Liver (tissue), 9 donors: ENCODE measurements around the gene HCK. TPM values are rescaled to one million over a fixed set of nuclear protein-coding genes. Genes with fewer than 3 reads are reported as not detected.

Experiments
- DNase-seq: peaks from one replicate; pipeline ENCODE4 v3.0.0-alpha.2; 2017; ENCODE audit warnings: low spot score
- H3K27ac ChIP-seq, 2 donors: one replicate each; pipeline ENCODE4 v1.7.0; 2013; ENCODE audit warnings: inconsistent platforms in 2 of 2, low read length in 2 of 2, control low read depth in 1 of 2, low read depth in 1 of 2, mild to moderate bottlenecking in 1 of 2
- H3K27me3 ChIP-seq, 4 donors: one replicate each; pipeline versions ENCODE4 v1.6.1 to v1.7.0; 2013; ENCODE audit warnings: low read length in 3 of 4, inconsistent platforms in 1 of 4, mild to moderate bottlenecking in 1 of 4, moderate library complexity in 1 of 4; ENCODE audit not compliant: control insufficient read depth in 4 of 4, insufficient read depth in 4 of 4
- H3K36me3 ChIP-seq, 4 donors: one replicate each; pipeline versions ENCODE4 v1.6.1 to v1.7.0; 2013; ENCODE audit warnings: low read length in 3 of 4, mild to moderate bottlenecking in 3 of 4, low read depth in 1 of 4, moderate library complexity in 1 of 4; ENCODE audit not compliant: control insufficient read depth in 4 of 4, insufficient read depth in 3 of 4
- H3K4me1 ChIP-seq, 4 donors: one replicate each; pipeline versions ENCODE4 v1.6.1 to v1.7.0; 2013; ENCODE audit warnings: low read length in 3 of 4, mild to moderate bottlenecking in 3 of 4, moderate library complexity in 1 of 4; ENCODE audit not compliant: control insufficient read depth in 4 of 4, insufficient read depth in 4 of 4
- H3K4me3 ChIP-seq, 3 donors: one replicate each; pipeline versions ENCODE4 v1.6.1 to v1.7.0; 2013; ENCODE audit warnings: low read length in 3 of 3, control low read depth in 1 of 3, low read depth in 1 of 3, mild to moderate bottlenecking in 1 of 3
- H3K9ac ChIP-seq, 2 donors: one replicate each; pipeline ENCODE4 v1.7.0; 2013; ENCODE audit warnings: low read length in 2 of 2, mild to moderate bottlenecking in 2 of 2, moderate library complexity in 2 of 2, control low read depth in 1 of 2, low read depth in 1 of 2
- H3K9me3 ChIP-seq, 4 donors: one replicate each; pipeline versions ENCODE4 v1.6.1 to v1.7.0; 2013; ENCODE audit warnings: low read length in 3 of 4; ENCODE audit not compliant: control insufficient read depth in 4 of 4
- GABPA ChIP-seq, 2 donors: IDR thresholded peaks in 1 of 2; conservative IDR thresholded peaks in 1 of 2; 2 replicates each; pipeline ENCODE4 v1.6.1; 2016; ENCODE audit warnings: antibody characterized with exemption in 2 of 2, mild to moderate bottlenecking in 1 of 2, moderate library complexity in 1 of 2
- JUND ChIP-seq, 2 donors: IDR thresholded peaks; 2 replicates each; pipeline ENCODE4 v1.6.1; 2016; ENCODE audit warnings: antibody characterized with exemption in 2 of 2
- TAF1 ChIP-seq: conservative IDR thresholded peaks from 2 replicates; pipeline ENCODE4 v1.6.1; 2016; ENCODE audit warnings: antibody characterized with exemption, mild to moderate bottlenecking
- WGBS: extraction: QIAGEN DNeasy Blood & Tissue Kit; methylation state at CpG from one replicate; pipeline ENCODE4 v1.1.7; 2013; 5-methylcytosine and 5-hydroxymethylcytosine counted together
- polyA plus RNA-seq, 2 donors: library from polyadenylated mRNA; stranded (reverse) in 1 of 2; unstranded in 1 of 2; fragments of 200-250 nt in 1 of 2; fragments of >200 nt in 1 of 2; fragmentation: Nextera tagmentation in 1 of 2; extraction: Ambion mirVana in 1 of 2; gene quantifications; one replicate each; pipeline versions ENCODE4 v1.2.1 to v1.2.3, GENCODE V29; 2013 to 2015
- total RNA-seq, 2 donors: library from RNA; depleted of rRNA; stranded (reverse); fragments of >200 nt; gene quantifications; one replicate each; pipeline ENCODE4 v1.2.3, GENCODE V29; 2014
- TF ChIP-seq, protein P1 (sequence below): IDR thresholded peaks from 2 replicates; pipeline ENCODE4 v1.6.1; 2016; ENCODE audit warnings: antibody characterized with exemption, mild to moderate bottlenecking
- TF ChIP-seq, protein P2 (sequence below): IDR thresholded peaks from 2 replicates; pipeline ENCODE4 v1.6.1; 2016; ENCODE audit warnings: antibody characterized with exemption
- TF ChIP-seq, protein P3 (sequence below): IDR thresholded peaks from 2 replicates; pipeline ENCODE4 v1.6.1; 2016; ENCODE audit warnings: antibody characterized with exemption
- TF ChIP-seq, protein P4 (sequence below): fragments of 150-350 bp; IDR thresholded peaks from 2 replicates; pipeline ENCODE4 v1.5.1; 2017; ENCODE audit warnings: improper control_type of control experiment, low read depth, low read length; ENCODE audit not compliant: missing input control
- donor health status: healthy.
- donor health status: healthy.
- donor health status: healthy.
- donor health status: healthy.
- donor health status: healthy.

The HCK gene
- total and polyA plus RNA-seq, 4 donors = 1.8 to 20.6 (median 10.2) TPM

DNA sequence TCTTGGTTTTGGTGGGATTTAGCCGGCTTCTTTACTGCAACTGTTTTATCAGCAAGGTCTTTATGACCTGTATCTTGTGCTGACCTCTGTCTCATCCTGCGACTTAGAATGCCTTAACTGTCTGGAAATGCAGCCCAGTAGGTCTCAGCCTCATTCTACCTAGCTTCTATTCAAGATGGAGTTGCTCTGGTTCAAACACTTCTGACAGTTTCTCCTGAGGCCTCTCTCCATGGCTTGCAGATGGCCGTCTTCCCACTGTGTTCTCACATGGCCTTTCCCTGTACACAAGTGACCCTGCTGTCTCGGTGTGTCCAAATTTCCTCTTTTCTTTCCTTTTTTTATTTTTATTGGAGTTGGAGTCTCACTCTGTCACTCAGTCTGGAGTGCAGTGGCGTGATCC lies 46.0 kb upstream of the HCK start (continued):
- TF ChIP-seq, protein P1, sequence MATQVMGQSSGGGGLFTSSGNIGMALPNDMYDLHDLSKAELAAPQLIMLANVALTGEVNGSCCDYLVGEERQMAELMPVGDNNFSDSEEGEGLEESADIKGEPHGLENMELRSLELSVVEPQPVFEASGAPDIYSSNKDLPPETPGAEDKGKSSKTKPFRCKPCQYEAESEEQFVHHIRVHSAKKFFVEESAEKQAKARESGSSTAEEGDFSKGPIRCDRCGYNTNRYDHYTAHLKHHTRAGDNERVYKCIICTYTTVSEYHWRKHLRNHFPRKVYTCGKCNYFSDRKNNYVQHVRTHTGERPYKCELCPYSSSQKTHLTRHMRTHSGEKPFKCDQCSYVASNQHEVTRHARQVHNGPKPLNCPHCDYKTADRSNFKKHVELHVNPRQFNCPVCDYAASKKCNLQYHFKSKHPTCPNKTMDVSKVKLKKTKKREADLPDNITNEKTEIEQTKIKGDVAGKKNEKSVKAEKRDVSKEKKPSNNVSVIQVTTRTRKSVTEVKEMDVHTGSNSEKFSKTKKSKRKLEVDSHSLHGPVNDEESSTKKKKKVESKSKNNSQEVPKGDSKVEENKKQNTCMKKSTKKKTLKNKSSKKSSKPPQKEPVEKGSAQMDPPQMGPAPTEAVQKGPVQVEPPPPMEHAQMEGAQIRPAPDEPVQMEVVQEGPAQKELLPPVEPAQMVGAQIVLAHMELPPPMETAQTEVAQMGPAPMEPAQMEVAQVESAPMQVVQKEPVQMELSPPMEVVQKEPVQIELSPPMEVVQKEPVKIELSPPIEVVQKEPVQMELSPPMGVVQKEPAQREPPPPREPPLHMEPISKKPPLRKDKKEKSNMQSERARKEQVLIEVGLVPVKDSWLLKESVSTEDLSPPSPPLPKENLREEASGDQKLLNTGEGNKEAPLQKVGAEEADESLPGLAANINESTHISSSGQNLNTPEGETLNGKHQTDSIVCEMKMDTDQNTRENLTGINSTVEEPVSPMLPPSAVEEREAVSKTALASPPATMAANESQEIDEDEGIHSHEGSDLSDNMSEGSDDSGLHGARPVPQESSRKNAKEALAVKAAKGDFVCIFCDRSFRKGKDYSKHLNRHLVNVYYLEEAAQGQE = no peak
- no peak for TF ChIP-seq GABPA (IDR thresholded peaks at IDR 0.05 in 1 of 2, conservative IDR thresholded peaks at IDR 0.05 in 1 of 2)

DNA sequence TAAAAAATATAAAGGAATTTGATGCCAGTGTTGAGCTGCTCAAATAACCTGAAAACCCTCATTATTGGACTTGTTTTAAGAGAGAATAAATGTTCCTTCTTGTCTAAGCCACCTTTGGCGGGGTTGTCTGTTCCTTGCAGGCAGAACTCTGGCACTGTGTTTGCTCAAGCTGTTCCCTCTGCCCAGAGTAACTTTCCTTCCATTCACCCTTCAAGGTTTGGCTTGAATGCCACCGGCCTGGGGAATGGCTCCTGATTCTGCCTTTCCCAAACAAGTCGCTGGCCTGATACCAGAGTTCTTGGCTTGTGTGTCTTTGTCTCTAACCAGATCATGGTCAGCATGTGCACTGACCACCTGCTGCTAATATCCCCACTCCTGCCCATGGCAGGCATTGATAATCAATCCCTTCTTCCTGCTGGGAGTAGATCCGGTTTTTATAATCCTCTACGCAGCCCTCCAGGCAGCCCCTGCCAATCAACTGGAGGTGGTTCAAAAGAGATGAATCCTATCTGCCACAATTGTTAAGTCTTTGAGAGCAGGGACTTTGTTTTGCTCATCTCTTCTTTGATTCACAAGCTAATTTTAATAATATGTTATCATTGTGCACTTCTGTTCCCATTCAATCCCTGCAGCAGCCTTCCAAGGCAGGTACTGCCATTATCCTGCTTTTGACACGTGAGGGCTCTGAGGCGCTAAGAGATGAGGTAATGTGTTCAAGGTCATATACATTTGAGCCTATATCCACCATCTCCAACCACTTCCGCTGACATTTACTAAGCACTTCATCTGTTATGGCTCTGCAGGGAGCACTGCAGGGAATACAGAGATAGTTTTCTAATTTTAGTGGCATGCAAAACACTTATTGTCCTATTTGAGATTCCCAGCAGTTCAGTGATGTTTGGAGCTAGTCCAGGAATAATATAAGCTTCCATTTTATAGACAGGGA lies 44.9 kb upstream of the HCK start:
- TF ChIP-seq GABPA (IDR thresholded peaks at IDR 0.05 in 1 of 2, conservative IDR thresholded peaks at IDR 0.05 in 1 of 2) (no peak), JUND (IDR thresholded peaks at IDR 0.05) (no peak), TAF1 (no peak)
- TF ChIP-seq, protein P1 = no peak
- TF ChIP-seq, protein P2, sequence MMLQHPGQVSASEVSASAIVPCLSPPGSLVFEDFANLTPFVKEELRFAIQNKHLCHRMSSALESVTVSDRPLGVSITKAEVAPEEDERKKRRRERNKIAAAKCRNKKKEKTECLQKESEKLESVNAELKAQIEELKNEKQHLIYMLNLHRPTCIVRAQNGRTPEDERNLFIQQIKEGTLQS = no peak
- TF ChIP-seq, protein P3, sequence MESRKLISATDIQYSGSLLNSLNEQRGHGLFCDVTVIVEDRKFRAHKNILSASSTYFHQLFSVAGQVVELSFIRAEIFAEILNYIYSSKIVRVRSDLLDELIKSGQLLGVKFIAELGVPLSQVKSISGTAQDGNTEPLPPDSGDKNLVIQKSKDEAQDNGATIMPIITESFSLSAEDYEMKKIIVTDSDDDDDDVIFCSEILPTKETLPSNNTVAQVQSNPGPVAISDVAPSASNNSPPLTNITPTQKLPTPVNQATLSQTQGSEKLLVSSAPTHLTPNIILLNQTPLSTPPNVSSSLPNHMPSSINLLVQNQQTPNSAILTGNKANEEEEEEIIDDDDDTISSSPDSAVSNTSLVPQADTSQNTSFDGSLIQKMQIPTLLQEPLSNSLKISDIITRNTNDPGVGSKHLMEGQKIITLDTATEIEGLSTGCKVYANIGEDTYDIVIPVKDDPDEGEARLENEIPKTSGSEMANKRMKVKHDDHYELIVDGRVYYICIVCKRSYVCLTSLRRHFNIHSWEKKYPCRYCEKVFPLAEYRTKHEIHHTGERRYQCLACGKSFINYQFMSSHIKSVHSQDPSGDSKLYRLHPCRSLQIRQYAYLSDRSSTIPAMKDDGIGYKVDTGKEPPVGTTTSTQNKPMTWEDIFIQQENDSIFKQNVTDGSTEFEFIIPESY = no peak
- TF ChIP-seq, protein P4, sequence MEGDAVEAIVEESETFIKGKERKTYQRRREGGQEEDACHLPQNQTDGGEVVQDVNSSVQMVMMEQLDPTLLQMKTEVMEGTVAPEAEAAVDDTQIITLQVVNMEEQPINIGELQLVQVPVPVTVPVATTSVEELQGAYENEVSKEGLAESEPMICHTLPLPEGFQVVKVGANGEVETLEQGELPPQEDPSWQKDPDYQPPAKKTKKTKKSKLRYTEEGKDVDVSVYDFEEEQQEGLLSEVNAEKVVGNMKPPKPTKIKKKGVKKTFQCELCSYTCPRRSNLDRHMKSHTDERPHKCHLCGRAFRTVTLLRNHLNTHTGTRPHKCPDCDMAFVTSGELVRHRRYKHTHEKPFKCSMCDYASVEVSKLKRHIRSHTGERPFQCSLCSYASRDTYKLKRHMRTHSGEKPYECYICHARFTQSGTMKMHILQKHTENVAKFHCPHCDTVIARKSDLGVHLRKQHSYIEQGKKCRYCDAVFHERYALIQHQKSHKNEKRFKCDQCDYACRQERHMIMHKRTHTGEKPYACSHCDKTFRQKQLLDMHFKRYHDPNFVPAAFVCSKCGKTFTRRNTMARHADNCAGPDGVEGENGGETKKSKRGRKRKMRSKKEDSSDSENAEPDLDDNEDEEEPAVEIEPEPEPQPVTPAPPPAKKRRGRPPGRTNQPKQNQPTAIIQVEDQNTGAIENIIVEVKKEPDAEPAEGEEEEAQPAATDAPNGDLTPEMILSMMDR = no peak
- WGBS = 60% methylated on average over 8 of the region's 8 CpGs
- H3K27me3 ChIP-seq = peaks cover 0 to 2% (median 0%) of the 10 kb centered on the region in 4 donors
- no peak overlapping the region for H3K4me3 ChIP-seq
- no peak for DNase-seq
- H3K36me3 ChIP-seq = no peaks in the 10 kb centered on the region
- H3K4me1 ChIP-seq = peaks cover 0 to 2% (median 0%) of the 10 kb centered on the region in 4 donors
- H3K9me3 ChIP-seq = no peaks in the 10 kb centered on the region
- no peak overlapping the region for H3K9ac ChIP-seq
- H3K27ac ChIP-seq = no peak overlapping the region
